K562 (cell line): ENCODE data around the gene TXNIP. TPM values are rescaled to one million over a fixed set of nuclear protein-coding genes. Genes with fewer than 3 reads are reported as not detected.

Source experiments
- BMI1 ChIP-seq: fragments of 150-350 bp; IDR thresholded peaks from 2 replicates; pipeline ENCODE4 v1.6.1; 2014; ENCODE audit warnings: low read length
- BRF1 ChIP-seq: IDR thresholded peaks from 3 replicates; pipeline ENCODE4 v1.6.1; 2011; ENCODE audit warnings: borderline replicate concordance, mild to moderate bottlenecking; ENCODE audit not compliant: insufficient read length; ENCODE audit errors: extremely low read depth
- ILK ChIP-seq: fragments of 450-650 bp; IDR thresholded peaks from 2 replicates; pipeline ENCODE4 v1.6.1; 2016; ENCODE audit warnings: missing genetic modification characterization, low read depth, mild to moderate bottlenecking, missing compliant biosample characterization, moderate library complexity, borderline replicate concordance
- MBD2 ChIP-seq: sonication (generic); IDR thresholded peaks from 2 replicates; pipeline ENCODE4 v1.6.1; 2016; ENCODE audit warnings: low read depth, borderline replicate concordance
- MYNN ChIP-seq, 2 experiments: sonication (generic); formaldehyde crosslinking in 1 of 2; IDR thresholded peaks; 2 replicates each; pipeline versions ENCODE4 v1.5.0 to v1.6.1; 2016 to 2020; ENCODE audit warnings: antibody characterized with exemption in 1 of 2, missing genetic modification reagents in 1 of 2
- NCOA6 ChIP-seq: fragments of 450-650 bp; IDR thresholded peaks from 2 replicates; pipeline ENCODE4 v1.6.1; 2017; ENCODE audit warnings: mild to moderate bottlenecking
- NONO ChIP-seq, 2 experiments: fragments of 200-400 bp in 1 of 2; fragments of 450-650 bp in 1 of 2; formaldehyde crosslinking in 1 of 2; IDR thresholded peaks; 2 replicates each; pipeline ENCODE4 v1.6.1; 2017; ENCODE audit warnings: low read depth in 2 of 2, mild to moderate bottlenecking in 2 of 2, moderate library complexity in 2 of 2, low read length in 1 of 2
- STAG1 ChIP-seq: sonication (generic); formaldehyde crosslinking; IDR thresholded peaks from 2 replicates; pipeline ENCODE4 v1.5.0; 2020; ENCODE audit warnings: missing genetic modification reagents, borderline replicate concordance
- TEAD1 ChIP-seq, 2 experiments: fragments of 450-650 bp in 1 of 2; sonication (generic) in 1 of 2; formaldehyde crosslinking; IDR thresholded peaks; 2 replicates each; pipeline versions ENCODE4 v1.4.0 to v1.8.0; 2020 to 2022; ENCODE audit warnings: mild to moderate bottlenecking in 2 of 2, missing genetic modification reagents in 1 of 2
- TRIM24 ChIP-seq, 2 experiments: fragments of 450-650 bp; IDR thresholded peaks; 2 replicates each; pipeline ENCODE4 v1.6.1; 2016
- ZBTB7A ChIP-seq: IDR thresholded peaks from 2 replicates; pipeline ENCODE4 v1.6.1; 2011; ENCODE audit warnings: low read depth, mild to moderate bottlenecking, low read length, moderate library complexity, borderline replicate concordance; ENCODE audit not compliant: control insufficient read depth
- ZNF311 ChIP-seq: fragments of 250-450 bp; sonication (Bioruptor Pico); IDR thresholded peaks from 2 replicates; pipeline ENCODE4 v1.4.0; 2020; ENCODE audit warnings: mild to moderate bottlenecking, moderate library complexity
- polyA plus RNA-seq, 8 experiments: library from polyadenylated mRNA; depleted of rRNA in 4 of 8; stranded (reverse) in 5 of 8; unstranded in 3 of 8; fragments of >200 nt; fragmentation: Nextera tagmentation in 2 of 8; fragmentation: Illumina TruSeq in 1 of 8; extraction: Ambion mirVana in 2 of 8; extraction: Trizol in 1 of 8; gene quantifications; 2 replicates each; pipeline versions ENCODE4 v1.2.1 to v1.2.3, GENCODE V29; 2011 to 2014; ENCODE audit warnings: inconsistent platforms in 1 of 8, missing spikeins in 1 of 8
- total RNA-seq, 7 experiments: library from RNA; depleted of rRNA in 6 of 7; stranded (reverse); fragments of >200 nt in 6 of 7; fragmentation: Illumina TruSeq in 2 of 7; extraction: Trizol in 2 of 7; gene quantifications; 2 replicates each; pipeline versions ENCODE4 v1.2.1 to v1.2.3, GENCODE V29; 2011 to 2021; ENCODE audit warnings: low replicate concordance in 1 of 7
- TF ChIP-seq, protein P1 (sequence below): sonication (generic); formaldehyde crosslinking; IDR thresholded peaks from 2 replicates; pipeline ENCODE4 v1.8.1; 2023; ENCODE audit warnings: mild to moderate bottlenecking, missing genetic modification reagents
- TF ChIP-seq, protein P2 (sequence below): fragments of 450-650 bp; IDR thresholded peaks from 2 replicates; pipeline ENCODE4 v1.6.1; 2018; ENCODE audit not compliant: partially characterized antibody
- TF ChIP-seq, protein P3 (sequence below): sonication (generic); formaldehyde crosslinking; IDR thresholded peaks from 2 replicates; pipeline ENCODE4 v1.8.1; 2023; ENCODE audit warnings: mild to moderate bottlenecking, missing genetic modification reagents
- TF ChIP-seq, protein P4 (sequence below): fragments of 450-650 bp; formaldehyde crosslinking; conservative IDR thresholded peaks from 2 replicates; pipeline ENCODE4 v1.4.0; 2022; ENCODE audit warnings: mild to moderate bottlenecking, missing genetic modification characterization

The TXNIP gene
- total and polyA plus RNA-seq, 9 of the 15 experiments (the other 6 are each of a cell fraction or from before 2014, with no cell fraction given): 120 to 499 (median 257) TPM

DNA sequence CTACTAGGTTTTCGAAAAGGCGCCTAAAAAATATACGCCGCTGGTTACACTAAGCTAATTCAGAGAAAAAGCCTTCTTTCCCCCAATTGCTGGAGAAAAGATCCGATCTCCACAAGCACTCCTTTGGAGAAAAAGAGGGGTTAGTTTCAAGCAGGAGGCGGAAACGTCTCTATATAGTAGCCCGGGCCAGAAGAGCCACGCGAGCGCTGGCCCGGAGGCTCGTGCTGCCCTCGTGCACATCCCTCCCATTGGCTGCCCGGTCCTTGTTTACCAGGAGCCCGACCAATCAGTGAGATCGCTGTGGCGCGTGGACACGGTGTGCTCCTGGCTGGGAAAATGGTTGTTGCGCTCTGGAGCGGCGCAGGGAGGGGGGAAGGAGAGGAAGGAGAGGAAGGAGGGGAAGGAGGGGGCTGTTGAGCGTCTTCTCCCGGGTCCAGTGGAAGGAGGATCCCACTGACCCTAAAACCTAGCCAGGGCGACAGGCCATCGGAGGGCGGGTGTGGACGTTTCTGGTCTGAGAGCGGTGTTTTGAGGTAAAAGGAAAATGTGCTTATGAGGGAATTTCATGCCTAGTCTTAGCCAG lies at the start of gene TXNIP (continued):
- no peak for TF ChIP-seq ILK (tag)
- TF ChIP-seq, protein P1, sequence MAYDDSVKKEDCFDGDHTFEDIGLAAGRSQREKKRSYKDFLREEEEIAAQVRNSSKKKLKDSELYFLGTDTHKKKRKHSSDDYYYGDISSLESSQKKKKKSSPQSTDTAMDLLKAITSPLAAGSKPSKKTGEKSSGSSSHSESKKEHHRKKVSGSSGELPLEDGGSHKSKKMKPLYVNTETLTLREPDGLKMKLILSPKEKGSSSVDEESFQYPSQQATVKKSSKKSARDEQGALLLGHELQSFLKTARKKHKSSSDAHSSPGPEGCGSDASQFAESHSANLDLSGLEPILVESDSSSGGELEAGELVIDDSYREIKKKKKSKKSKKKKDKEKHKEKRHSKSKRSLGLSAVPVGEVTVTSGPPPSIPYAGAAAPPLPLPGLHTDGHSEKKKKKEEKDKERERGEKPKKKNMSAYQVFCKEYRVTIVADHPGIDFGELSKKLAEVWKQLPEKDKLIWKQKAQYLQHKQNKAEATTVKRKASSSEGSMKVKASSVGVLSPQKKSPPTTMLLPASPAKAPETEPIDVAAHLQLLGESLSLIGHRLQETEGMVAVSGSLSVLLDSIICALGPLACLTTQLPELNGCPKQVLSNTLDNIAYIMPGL (CRISPR knock-in tag): no peak
- no peak for TF ChIP-seq STAG1 (CRISPR knock-in tag)
- no peak for TF ChIP-seq BMI1
- TF ChIP-seq ZBTB7A: 0 out of 2 replicates have a peak, but pooled peaks have one; percentile 12
- TF ChIP-seq BRF1: no peak
- peak; percentile 61 to 91; a peak in 3 of 4 replicates for TF ChIP-seq NONO (IDR thresholded peaks at IDR 0.05; ENCODE audit: low read depth in 2 of 2, low read length in 1 of 2)
- TF ChIP-seq MBD2: peak; percentile 89; the same call in 1 of the 2 replicates
- peak; percentile 61 to 84; a peak in 3 of 4 replicates for TF ChIP-seq TRIM24 (IDR thresholded peaks at IDR 0.05)
- peak in 1 of 2 experiments; percentile 81; a peak in 2 of 4 replicates for TF ChIP-seq TEAD1 (CRISPR knock-in tag; IDR thresholded peaks at IDR 0.05)
- TF ChIP-seq, protein P2, sequence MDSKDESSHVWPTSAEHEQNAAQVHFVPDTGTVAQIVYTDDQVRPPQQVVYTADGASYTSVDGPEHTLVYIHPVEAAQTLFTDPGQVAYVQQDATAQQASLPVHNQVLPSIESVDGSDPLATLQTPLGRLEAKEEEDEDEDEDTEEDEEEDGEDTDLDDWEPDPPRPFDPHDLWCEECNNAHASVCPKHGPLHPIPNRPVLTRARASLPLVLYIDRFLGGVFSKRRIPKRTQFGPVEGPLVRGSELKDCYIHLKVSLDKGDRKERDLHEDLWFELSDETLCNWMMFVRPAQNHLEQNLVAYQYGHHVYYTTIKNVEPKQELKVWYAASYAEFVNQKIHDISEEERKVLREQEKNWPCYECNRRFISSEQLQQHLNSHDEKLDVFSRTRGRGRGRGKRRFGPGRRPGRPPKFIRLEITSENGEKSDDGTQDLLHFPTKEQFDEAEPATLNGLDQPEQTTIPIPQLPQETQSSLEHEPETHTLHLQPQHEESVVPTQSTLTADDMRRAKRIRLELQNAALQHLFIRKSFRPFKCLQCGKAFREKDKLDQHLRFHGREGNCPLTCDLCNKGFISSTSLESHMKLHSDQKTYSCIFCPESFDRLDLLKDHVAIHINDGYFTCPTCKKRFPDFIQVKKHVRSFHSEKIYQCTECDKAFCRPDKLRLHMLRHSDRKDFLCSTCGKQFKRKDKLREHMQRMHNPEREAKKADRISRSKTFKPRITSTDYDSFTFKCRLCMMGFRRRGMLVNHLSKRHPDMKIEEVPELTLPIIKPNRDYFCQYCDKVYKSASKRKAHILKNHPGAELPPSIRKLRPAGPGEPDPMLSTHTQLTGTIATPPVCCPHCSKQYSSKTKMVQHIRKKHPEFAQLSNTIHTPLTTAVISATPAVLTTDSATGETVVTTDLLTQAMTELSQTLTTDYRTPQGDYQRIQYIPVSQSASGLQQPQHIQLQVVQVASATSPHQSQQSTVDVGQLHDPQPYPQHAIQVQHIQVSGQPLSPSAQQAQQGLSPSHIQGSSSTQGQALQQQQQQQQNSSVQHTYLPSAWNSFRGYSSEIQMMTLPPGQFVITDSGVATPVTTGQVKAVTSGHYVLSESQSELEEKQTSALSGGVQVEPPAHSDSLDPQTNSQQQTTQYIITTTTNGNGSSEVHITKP: peak; percentile 43
- TF ChIP-seq, protein P3, sequence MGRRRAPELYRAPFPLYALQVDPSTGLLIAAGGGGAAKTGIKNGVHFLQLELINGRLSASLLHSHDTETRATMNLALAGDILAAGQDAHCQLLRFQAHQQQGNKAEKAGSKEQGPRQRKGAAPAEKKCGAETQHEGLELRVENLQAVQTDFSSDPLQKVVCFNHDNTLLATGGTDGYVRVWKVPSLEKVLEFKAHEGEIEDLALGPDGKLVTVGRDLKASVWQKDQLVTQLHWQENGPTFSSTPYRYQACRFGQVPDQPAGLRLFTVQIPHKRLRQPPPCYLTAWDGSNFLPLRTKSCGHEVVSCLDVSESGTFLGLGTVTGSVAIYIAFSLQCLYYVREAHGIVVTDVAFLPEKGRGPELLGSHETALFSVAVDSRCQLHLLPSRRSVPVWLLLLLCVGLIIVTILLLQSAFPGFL: no peak
- TF ChIP-seq ZNF311: no peak
- no peak for TF ChIP-seq MYNN (IDR thresholded peaks at IDR 0.05)
- no peak for TF ChIP-seq MYNN (CRISPR knock-in tag; IDR thresholded peaks at IDR 0.05)
- no peak for TF ChIP-seq NCOA6
- TF ChIP-seq, protein P4, sequence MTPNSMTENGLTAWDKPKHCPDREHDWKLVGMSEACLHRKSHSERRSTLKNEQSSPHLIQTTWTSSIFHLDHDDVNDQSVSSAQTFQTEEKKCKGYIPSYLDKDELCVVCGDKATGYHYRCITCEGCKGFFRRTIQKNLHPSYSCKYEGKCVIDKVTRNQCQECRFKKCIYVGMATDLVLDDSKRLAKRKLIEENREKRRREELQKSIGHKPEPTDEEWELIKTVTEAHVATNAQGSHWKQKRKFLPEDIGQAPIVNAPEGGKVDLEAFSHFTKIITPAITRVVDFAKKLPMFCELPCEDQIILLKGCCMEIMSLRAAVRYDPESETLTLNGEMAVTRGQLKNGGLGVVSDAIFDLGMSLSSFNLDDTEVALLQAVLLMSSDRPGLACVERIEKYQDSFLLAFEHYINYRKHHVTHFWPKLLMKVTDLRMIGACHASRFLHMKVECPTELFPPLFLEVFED (CRISPR knock-in tag): 0 out of 2 replicates have a peak, but pooled peaks have one; percentile 37
